KMS-11 (cell line): ENCODE results near the gene COA1.
A peak's percentile ranks its signal among the peaks of the same experiment; 100 is the strongest.

Experiments
- H2AFZ ChIP-seq: fragments of 200-600 bp; sonication (generic); 2 replicates; pipeline ENCODE4 v1.6.1; 2016; ENCODE audit warnings: antibody characterized with exemption, mixed run types, low read depth
- H3K27ac ChIP-seq: fragments of 200-600 bp; sonication (generic); 2 replicates; pipeline ENCODE4 v1.6.1; 2016; ENCODE audit warnings: mild to moderate bottlenecking, mixed run types
- H3K27me3 ChIP-seq: fragments of 200-600 bp; sonication (generic); 2 replicates; pipeline ENCODE4 v1.6.1; 2017; ENCODE audit warnings: mild to moderate bottlenecking, low read depth, mixed run types, moderate library complexity; ENCODE audit not compliant: insufficient read depth
- H3K36me3 ChIP-seq: fragments of 200-600 bp; sonication (generic); 2 replicates; pipeline ENCODE4 v1.6.1; 2017; ENCODE audit warnings: mild to moderate bottlenecking, mixed run types; ENCODE audit not compliant: insufficient read depth
- H3K4me1 ChIP-seq: fragments of 200-600 bp; sonication (generic); 2 replicates; pipeline ENCODE4 v1.6.1; 2016; ENCODE audit warnings: mild to moderate bottlenecking, low read depth, mixed run types; ENCODE audit not compliant: poor library complexity, severe bottlenecking
- H3K4me2 ChIP-seq: fragments of 200-600 bp; sonication (generic); 2 replicates; pipeline ENCODE4 v1.7.0; 2016; ENCODE audit warnings: mild to moderate bottlenecking, mixed run types
- H3K4me3 ChIP-seq: fragments of 200-600 bp; sonication (generic); IDR thresholded peaks from 2 replicates; pipeline ENCODE4 v1.6.1; 2017; ENCODE audit warnings: low read depth, low read length, mixed read lengths; ENCODE audit not compliant: insufficient read depth
- H3K79me2 ChIP-seq: fragments of 200-600 bp; sonication (generic); 2 replicates; pipeline ENCODE4 v1.6.1; 2016; ENCODE audit warnings: low read depth, mixed run types; ENCODE audit not compliant: insufficient read depth
- H3K9ac ChIP-seq: fragments of 200-600 bp; sonication (generic); 2 replicates; pipeline ENCODE4 v1.6.1; 2016; ENCODE audit warnings: mild to moderate bottlenecking, mixed run types
- H4K20me1 ChIP-seq: fragments of 200-600 bp; sonication (generic); 2 replicates; pipeline ENCODE4 v1.6.1; 2016; ENCODE audit warnings: mild to moderate bottlenecking, mixed run types; ENCODE audit not compliant: insufficient read depth
- TF ChIP-seq, protein P1 (sequence below): fragments of 200-600 bp; sonication (generic); conservative IDR thresholded peaks from 2 replicates; pipeline ENCODE4 v1.6.1; 2017; ENCODE audit warnings: low read depth, mild to moderate bottlenecking, antibody characterized with exemption, low read length, moderate library complexity, mixed read lengths

The COA1 gene

DNA sequence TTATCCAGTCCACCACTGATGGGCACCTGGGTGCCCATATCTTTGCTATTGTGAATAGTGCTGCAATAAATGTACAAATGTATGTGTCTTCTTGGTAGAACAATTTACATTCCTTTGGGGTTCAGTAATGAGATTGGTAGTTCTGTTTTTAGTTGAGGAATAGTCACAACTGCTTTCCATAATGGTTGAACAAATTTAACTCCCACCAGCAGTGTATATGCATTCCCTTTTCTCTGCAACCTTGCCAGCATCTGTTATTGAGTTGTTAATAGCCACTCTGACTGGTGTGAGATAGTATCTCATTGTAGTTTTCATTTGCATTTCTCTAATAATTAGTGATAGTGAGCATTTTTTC is 27.8 kb downstream of the COA1 start:
- Histone ChIP-seq H4K20me1 (peaks cover 5% of the 10 kb centered on the region; the same call in 1 of the 2 replicates), H3K9ac (no peak overlapping the region), H3K36me3 (no peaks in the 10 kb centered on the region), H3K79me2 (peaks cover 81% of the 10 kb centered on the region), H3K27me3 (no peaks in the 10 kb centered on the region), H3K4me1 (peaks cover 77% of the 10 kb centered on the region), H2AFZ (no peak overlapping the region), H3K4me2 (peak overlapping the region; percentile 74), H3K27ac (no peak overlapping the region), H3K4me3 (no peak overlapping the region)
- TF ChIP-seq, protein P1, sequence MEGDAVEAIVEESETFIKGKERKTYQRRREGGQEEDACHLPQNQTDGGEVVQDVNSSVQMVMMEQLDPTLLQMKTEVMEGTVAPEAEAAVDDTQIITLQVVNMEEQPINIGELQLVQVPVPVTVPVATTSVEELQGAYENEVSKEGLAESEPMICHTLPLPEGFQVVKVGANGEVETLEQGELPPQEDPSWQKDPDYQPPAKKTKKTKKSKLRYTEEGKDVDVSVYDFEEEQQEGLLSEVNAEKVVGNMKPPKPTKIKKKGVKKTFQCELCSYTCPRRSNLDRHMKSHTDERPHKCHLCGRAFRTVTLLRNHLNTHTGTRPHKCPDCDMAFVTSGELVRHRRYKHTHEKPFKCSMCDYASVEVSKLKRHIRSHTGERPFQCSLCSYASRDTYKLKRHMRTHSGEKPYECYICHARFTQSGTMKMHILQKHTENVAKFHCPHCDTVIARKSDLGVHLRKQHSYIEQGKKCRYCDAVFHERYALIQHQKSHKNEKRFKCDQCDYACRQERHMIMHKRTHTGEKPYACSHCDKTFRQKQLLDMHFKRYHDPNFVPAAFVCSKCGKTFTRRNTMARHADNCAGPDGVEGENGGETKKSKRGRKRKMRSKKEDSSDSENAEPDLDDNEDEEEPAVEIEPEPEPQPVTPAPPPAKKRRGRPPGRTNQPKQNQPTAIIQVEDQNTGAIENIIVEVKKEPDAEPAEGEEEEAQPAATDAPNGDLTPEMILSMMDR = no peak

DNA sequence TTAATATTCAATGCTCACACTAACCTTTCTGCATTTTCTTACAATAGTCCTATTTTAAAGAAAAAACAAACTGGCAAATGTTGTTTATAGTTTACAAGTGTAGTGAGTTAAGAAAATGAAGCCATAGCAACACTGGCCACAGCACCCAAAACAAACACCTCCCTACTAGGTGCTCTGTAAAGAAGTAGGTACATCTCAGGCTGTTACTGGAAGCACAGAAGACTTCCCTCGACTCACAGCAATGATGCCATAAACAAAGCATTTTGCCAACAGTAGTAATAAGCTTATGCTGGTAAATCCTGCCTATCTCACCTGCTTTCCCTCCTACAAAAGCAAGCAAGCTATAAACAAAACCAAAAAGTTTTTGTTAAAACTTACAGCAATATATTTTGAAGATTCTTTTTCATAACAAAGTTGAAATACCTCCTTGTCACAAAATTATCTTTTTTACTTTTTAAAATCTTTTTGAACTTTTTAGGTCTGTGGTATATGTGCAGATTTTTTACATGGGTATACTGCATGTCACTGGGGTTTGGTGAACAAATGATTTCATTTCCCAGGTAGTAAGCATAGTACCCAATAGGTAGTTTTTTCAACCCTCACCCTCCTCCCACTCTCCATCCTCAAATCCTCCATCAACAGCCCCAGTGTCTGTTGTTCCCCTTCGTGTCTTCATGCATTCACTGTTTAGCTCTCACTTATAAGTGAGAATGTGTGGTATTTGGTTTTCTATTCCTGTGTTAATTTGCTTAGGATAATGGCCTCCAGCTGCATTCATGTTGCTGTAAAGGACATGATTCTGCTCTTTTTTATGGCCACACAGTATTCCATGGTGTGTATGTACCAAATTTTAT is 28.4 kb downstream of the COA1 start:
- H3K79me2 ChIP-seq = peaks cover 83% of the 10 kb centered on the region
- TF ChIP-seq, protein P1 = no peak
- H3K4me3 ChIP-seq = no peak overlapping the region
- peaks cover 73% of the 10 kb centered on the region for H3K4me1 ChIP-seq
- no peak overlapping the region for H3K27ac ChIP-seq
- H2AFZ ChIP-seq = no peak overlapping the region
- H3K4me2 ChIP-seq = peak overlapping the region; percentile 74; the same call in 1 of the 2 replicates
- H3K36me3 ChIP-seq = no peaks in the 10 kb centered on the region
- no peaks in the 10 kb centered on the region for H3K27me3 ChIP-seq
- H4K20me1 ChIP-seq = peaks cover 5% of the 10 kb centered on the region; the same call in 1 of the 2 replicates
- H3K9ac ChIP-seq = no peak overlapping the region

DNA sequence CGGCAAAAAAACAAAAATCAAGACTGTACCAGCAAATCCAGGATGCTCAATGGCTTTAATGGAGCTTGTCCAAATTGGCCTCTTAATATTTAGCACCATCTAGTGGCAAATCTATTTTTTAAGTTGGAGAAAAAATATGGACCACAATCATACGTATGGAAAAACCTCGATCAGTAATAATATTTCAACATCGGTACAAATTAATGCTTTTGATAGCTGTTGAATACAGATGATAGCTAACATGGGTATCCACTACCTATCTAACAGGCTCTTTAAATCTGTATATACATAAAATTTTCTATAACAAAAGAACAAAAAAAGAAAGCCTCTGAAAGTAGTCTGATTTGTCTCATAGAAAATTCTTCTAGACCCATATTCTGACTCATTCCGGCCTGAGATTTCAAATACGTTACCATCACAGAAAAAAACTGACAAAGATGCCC is 29.2 kb downstream of the COA1 start:
- Histone ChIP-seq H3K9ac (no peak overlapping the region), H3K4me1 (peaks cover 68% of the 10 kb centered on the region), H3K27me3 (no peaks in the 10 kb centered on the region), H2AFZ (no peak overlapping the region), H3K79me2 (peaks cover 85% of the 10 kb centered on the region), H3K27ac (no peak overlapping the region), H4K20me1 (peaks cover 5% of the 10 kb centered on the region; the same call in 1 of the 2 replicates), H3K4me2 (0 out of 2 replicates have a peak overlapping the region, but pooled peaks have one; percentile 25), H3K4me3 (no peak overlapping the region), H3K36me3 (no peaks in the 10 kb centered on the region)
- TF ChIP-seq, protein P1 = peak; percentile 87

DNA sequence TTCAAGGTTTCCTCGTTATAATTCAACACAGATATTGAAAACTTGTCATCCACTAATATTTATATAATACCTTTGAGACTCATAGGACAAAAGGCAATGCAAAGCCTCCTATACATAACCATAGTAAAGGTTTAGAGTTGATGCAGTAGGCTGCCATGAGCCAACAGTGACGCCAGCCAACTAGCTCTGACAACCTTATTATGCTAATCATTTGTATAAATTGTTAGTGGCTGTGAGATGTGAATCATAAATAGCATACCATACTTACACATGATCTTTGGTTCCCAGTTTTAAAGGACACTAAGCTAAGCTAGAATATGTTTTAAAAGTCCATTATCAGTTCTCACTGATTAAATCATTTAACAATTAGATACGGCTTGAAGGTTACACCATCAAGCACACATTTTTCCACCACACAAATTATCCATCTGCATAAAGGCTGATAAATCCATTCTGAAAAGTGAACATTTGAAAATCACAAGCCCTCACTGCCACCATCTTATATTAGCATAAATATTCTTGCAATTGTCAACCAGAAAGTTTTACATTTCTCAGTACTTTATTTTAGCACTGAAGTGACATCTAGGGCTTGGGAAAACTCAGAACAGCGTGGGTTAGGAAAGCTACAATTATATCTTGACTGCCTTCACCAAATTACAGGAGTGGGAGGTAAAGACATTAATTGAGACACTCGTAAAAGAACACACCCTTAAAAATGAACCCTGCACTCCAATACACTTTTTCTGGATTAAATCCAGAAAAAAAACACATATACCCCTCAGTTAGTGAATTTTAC is 30.7 kb downstream of the COA1 start:
- Histone ChIP-seq H3K4me3 (no peak overlapping the region), H2AFZ (no peak overlapping the region), H3K36me3 (no peaks in the 10 kb centered on the region), H3K79me2 (peaks cover 86% of the 10 kb centered on the region), H3K4me2 (no peak overlapping the region), H3K27me3 (no peaks in the 10 kb centered on the region), H4K20me1 (peaks cover 15% of the 10 kb centered on the region; the same call in 1 of the 2 replicates), H3K4me1 (peaks cover 67% of the 10 kb centered on the region), H3K27ac (no peak overlapping the region), H3K9ac (no peak overlapping the region)
- TF ChIP-seq, protein P1 = no peak
